NAMALWA (cell line): Measurements from ENCODE around the gene RPN1.

Experiments
- DNase-seq: peaks from one replicate; pipeline ENCODE4 v3.0.0-alpha.2; 2015; ENCODE audit warnings: low spot score

The RPN1 gene

DNA sequence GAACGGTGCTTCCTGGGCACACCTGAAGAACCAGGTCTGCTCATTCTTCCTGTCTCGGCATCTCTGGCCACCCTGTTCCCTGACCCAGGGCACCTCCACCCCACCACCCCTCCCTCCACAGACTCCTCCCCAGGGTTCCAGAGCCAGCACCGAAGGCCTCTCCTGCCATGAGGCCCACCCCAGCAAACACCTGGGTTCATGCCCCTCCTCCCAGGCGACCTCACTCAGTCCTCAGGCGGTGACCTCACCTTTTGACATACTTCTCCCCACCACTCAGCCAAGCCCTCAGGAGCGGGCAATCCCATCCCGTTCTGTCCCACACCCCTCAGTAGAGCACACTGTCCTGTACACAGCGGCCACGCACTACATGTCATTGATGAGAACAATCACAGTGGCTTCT is 72.3 kb downstream of the RPN1 start:
- no peak for DNase-seq

DNA sequence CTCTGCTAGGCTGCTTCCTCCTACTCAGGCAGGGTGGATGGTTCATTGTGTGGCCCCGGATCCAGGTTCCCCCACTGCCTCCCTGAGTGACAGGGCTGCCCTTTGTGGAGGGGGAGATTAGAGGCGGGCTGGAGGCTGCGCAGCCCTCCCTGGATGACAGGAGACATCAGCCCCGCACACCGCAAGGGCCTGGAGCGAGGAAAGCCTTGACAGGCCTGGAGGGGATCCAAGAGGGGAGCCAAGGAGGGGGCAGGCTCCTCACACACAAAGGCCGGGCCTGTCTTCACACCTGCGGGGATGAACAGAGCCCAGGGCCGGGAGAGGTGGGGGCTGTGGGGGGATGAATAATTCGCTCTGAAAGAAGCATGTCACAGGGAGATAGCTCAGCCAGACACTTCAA is 72.9 kb downstream of the RPN1 start:
- DNase-seq, result no peak

DNA sequence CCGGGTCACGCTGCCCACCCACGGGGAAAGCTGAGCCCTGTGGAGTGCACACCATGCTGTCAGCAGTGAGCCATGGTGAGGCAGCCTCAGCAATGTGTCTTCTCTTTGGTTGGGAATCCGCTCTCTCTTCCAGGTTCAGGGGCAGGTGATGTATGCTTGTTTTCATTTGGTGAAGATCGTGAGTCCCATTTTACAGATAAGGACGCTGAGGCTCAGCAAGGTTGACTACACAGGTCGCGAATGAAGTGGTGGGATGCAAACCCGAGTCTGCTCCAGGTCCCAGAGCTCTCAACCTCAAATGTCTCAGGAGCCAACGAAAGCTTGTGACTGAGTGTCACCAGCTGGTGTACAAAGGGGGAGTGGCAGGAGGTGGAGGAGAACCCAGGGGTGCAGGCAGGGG is 74.3 kb downstream of the RPN1 start:
- no peak for DNase-seq

DNA sequence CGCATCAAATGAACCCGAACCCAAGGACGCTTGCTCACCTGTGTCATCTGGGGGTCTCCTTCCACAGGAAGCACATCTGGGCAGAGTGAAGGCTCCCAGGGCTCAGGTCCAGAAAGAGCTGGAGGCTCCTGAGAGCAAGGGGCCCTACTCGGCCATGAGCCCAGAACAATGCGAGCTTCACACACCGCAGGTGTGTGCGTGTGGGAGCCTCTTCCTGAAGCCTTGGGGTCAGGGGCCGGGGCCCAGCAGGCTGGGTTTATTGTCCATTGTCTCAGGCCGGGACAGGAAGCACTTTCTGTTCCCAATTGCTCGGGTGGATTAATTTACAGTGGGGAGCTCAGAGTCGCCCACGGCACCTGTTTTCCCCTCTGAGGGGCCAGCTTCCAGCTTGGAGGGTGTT is 74.8 kb downstream of the RPN1 start:
- no peak for DNase-seq

DNA sequence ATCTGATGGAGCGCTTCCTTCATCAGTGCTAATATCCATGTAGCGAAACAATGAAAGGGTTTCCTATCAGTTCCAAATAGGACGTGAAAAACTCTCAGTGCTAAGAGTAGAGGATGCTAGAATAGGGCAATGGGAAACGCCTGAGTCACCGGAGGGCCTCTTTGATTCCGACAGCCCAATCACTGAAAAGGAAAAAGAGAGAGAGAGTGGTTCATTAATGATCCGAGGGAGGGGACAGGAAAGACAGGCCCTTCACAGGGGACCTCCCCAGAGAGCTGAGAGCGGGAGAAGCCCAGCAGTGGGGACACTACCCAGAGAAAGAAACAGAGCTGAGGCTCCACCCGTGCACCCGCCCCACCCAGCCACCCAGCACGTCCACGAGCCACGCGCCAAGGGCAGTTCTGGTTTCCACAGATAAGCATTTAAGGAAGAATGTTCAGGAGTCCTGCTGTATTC is 76.9 kb downstream of the RPN1 start:
- DNase-seq, result no peak

DNA sequence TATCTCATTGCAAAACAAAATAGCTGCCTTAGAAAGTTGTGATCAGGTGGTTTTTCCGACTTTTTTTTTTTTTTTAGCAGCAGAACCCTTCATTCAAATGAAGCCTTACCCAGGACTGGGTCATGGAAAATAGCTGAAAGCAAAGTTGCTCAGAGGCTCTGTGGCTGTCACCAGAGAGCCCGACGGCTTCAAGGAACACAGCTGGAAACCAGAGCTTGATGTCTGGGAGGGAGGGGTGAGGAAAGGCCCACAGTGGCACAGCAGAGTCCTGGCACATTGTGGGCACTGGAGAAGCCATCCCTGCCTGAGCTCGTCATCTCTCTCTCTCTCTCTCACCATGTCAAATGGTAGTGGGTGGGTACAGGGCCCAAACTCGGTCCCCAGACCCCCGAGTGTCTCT is 77.5 kb downstream of the RPN1 start:
- DNase-seq, result no peak

DNA sequence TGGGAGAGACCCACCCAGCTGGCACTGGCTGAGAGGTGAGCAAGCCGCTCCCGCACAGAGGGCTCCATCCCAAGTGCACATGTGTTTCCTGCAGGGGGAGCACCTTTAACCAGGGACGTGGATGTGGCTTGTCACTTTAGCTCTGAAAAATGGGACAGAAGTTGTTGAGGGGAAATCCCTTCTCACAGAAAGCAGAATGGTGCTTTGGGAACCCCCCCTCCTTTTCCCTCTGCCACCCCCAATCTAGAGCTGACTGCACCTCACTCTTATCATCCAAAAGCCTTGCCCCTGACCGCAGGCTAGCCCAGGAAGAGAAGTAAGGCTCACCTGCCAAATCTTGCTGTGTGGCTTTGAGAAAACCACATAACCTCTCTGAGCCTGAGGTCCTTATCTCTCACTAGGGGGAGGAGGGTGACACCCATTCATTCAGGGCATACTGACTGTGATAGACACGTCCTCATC is 77.9 kb downstream of the RPN1 start:
- peak; percentile 27 for DNase-seq

DNA sequence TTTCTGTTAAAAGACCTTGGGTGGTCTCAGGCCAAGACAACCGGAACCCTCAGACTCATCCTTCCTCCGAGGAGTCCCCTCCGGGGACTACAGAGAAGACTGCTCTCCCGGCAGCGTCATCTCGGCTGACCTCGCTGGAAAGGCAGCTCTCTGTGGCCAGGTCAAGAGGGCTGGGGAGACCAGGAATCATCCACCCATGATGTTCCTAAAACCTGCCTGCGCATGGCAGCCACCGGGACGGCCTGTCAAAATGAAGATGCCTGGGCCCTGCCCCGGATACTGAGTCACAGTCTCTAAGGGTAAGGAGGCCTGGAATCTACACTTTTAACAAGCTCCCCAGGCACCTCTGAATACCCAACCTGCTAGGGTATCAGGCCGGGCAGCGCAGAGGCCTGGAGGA is 78.6 kb downstream of the RPN1 start:
- DNase-seq, result no peak
